CD4-positive, alpha-beta T cell treated with Interleukin-2 at 100 ng/mL for 4 hours (primary cell): ENCODE results near the gene MEG3.

Source experiments
- DNase-seq: peaks from one replicate; pipeline ENCODE4 v3.0.0-alpha.2; 2020; ENCODE audit warnings: low spot score

Gene MEG3

DNA sequence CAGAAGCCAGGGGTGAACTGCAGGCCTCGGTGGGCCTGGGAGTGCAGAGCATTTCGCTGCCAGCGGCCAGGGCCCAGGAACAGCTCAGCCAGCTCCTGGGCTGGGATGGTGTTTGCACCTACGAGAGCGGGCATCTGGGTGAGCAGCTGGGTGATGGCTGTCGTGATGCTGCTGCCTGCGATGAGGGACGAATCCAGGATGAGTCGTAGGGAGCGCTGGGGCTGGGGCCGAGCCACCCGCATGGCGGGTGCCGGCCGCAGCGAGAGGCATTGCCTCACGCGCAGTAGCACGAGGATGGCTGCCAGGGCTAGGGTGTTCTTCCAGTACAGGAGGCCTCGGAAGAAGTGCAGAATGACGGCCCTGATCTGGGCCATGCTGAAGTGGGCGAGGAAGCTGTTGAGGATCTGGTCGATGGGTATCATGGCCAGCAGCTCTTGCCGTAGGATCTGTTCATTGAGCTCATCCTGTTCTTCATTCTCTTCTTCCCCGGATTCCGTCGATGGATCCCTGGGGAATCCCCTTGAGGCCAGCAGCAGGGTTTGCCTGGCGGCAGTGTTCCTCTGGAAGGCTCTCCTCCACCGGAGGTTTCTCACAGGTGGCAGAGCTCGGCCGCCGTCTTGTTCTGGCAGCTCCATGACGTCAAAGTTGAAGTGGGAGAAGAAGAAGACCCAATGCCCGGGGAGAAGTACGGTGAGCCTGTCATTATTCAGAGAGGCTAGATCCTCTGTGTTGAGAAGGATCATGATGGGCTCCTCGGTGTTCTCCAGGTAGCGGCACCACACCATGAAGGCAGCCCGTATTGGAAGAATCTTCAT is 55.5 kb downstream of the MEG3 start:
- no peak for DNase-seq

DNA sequence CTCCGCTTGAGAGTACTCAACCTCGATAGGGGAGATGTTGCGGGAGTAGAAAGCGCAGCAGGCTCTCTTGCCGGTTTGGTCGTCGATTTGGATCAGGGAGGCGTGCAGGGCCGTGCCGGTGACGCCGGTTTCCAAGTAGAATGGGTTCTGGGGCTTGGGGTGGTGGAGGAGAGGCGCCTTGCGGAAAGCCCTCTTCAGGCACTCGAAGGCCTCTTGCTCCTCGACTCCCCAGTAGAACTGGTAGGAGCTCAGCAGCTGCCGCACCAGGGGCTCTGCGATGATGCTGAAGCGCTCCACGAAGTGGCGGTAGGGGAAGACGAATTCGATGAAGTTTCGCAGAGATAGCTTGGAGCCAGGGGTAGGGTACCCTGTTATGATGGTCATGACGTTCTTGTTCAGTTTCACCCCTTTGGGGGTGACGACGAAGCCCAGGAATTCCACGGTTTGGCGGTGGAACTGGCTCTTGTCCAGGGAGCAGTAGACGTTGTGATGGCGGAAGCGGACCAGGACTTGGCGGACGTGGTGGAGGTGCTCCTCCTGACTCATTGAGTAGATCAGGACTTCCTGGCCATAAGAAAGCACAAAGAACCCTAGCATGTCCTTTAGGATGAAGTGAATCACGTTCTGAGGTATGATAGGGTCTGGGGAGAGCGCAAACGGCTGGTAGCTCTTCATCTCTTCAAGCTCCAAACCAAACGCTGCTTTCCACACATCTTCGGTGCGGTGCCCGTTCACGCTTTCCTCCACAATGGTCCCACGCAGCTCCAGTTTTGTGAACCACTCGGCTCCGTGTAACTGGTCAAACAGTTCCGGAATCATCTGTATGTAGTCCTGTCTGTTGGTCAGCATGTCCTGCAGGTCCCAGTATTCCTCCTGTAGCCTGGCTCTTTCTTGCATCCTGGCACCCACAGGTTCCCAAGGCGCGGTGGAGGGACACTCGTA is 56.4 kb downstream of the MEG3 start:
- DNase-seq: no peak

DNA sequence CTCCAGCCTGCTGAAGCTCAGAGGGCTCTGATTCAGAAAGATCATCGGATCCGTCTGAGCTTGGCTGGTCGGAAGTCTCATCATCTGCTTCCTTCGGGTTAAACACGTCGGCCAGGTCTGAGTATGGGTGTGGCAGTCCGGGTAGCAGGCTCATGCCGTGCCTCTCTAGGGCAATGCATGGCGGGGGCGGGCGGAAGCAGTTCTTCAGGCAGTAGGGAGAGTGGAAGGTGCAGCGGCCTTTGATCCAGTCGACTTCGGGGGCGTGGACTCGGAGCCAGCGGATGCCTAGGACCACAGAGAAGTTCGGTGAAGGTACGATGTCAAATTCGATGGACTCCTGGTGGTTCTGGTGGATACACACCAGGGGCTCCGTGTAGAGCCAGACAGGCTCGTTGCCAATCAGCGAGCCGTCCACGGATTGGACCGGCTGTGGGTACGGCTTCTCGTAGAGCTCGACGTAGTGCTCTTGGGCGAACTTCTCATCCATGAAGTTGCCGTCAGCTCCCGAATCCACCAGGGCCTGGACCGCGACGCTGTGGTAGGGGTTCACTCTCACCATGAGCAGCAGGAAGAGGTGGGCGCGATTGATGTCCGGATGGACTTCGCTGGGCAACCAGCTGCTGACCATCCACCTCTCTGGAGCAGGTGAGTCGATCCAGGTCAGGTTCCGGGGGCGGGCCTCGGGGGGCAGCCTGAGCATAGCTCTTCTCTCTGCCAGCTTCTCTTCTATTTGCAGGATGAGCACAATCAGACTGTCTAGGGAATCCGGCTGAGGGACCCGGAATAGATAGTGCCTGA is 57.3 kb downstream of the MEG3 start:
- no peak for DNase-seq

DNA sequence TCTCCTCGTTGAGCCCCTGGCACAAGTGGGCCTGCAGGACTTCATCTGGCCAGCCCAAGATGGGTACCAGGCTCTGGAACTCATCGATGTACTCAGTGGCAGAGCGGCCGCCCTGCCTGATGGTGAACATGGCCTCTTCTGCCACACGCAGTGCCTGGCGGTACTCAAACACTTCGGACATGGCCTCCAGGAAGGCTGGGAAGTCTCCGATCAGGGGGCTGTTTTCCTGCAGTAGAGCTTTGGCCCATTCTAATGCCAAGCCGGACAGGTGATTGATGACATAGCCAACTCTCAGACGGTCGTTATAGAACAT is 57.8 kb downstream of the MEG3 start:
- DNase-seq: no peak

DNA sequence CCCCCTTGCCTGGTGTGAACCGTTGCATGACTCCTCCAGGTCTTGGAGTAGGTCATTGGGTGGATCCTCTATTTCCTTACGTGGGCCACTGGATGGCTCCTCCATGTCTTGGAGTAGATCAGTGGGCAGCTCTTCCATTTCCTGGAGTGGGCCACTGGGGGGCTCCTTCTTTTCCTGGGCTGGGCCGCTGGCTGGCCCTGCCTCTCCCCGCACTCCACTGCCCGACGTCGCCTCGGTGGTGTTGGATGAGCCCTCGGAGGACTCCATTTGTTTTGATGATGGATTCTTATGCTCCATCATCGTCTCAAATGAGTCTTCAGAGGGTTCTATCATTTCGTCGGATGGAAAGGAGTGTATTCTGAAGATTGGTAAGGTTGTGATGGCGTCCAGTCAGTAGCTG is 58.5 kb downstream of the MEG3 start:
- DNase-seq: no peak

DNA sequence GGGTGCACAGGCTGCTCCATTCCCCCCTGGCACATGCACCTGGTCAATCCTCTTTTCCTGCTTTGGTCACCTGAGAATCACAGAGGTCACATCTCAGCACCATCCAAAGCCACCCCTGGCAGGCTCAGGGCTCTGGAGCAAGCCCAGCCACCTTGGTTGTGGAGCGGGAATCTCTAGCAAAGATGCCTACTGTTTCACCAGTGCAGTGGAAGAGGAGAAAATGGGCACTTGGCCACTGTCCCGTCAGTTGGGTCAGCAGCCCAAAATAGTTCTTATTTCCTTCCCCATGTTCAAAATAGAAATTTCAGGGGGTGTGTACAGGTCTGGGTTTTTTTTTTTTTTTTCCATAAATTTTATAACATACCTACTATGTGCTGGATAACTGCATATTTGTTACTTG is 59.3 kb downstream of the MEG3 start:
- no peak for DNase-seq

DNA sequence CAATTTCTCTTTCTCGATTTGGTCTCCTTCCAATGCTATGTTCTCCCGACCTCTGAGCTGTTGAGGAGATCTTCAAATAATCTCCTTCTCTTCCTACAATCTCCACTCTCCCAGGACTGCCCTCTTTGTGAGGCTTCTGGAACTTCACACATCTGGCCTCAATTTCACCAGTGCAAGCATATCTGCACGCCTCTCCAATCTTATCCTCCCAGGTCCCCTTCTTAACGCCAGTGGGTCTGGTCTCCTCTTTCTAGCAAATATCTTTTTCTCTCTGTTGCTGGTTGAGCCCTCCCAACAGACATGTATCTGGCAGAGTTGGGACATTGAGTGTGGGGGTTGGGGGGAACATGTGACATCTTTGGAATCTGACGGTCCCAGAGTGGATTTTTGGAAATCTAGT is 59.7 kb downstream of the MEG3 start:
- DNase-seq: no peak

DNA sequence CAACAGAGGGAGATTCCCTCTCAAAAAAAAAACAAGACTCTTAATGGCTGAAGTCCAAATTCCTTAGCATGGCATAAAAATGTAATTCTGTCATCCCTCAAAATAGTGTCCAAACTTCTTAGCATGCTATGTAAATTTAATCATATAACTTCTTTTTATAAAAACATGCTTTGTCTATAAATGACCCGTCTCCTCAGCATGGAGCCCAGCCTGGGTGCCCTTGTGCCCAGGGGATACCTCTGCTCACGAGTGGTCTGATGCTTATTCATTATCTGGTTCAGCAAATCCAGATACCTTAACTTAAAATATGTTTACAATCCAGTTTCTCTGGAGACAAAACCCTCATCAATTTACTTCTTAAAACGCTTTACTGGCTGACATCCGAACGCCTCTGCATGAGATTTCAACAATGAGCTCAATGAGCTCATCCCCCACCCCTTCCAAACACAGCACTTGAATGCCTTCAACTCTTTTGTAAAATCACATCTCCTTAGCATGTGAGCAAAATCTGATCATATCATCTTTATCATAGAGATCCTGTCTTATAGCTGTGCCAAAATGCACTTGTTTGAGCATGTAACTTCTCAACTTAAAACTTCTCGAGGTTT is 61.9 kb downstream of the MEG3 start:
- DNase-seq: no peak

DNA sequence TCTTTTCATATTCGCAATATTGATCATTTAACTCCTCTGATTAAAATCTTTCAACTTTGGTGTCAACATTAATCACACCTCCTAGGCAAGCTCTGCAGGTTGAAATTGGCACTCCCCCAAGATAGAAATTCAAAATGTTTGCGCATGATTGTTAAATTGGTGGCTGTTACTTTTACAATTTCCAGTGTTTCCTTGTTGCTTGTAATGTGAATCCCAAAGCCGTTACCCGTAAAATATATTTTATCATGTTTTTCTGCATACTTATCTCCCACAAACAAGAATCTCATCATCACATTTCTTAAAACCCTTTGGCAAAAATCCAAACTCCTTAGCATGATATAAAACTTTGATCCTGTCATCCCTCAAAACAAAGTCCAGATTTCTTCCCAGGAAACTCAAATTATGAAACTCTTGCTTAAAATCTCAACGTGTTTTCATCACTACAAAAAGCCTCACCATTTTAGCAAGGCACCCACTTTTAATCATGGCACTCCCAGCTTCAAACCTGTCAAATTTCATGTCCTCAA is 62.9 kb downstream of the MEG3 start:
- no peak for DNase-seq

DNA sequence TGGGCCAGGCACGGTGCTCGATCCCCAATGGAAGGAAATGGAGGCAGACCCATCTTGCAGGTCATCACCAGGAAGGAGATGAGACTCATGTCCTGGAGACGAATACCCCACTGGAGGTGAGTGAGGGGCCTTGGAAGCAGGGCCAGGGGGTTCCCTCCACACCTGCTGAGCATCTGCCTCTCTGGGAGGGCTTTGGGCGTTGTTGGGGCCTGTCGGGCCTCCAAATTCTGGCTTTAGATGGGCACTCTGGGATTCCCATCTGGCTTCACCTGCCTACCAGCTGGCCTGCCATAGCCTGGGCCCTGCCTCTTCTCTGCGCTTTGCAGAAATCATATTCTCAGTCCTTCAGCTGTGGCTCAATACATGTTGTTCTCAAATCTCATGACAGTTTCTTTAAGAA is 63.7 kb downstream of the MEG3 start:
- DNase-seq: no peak

DNA sequence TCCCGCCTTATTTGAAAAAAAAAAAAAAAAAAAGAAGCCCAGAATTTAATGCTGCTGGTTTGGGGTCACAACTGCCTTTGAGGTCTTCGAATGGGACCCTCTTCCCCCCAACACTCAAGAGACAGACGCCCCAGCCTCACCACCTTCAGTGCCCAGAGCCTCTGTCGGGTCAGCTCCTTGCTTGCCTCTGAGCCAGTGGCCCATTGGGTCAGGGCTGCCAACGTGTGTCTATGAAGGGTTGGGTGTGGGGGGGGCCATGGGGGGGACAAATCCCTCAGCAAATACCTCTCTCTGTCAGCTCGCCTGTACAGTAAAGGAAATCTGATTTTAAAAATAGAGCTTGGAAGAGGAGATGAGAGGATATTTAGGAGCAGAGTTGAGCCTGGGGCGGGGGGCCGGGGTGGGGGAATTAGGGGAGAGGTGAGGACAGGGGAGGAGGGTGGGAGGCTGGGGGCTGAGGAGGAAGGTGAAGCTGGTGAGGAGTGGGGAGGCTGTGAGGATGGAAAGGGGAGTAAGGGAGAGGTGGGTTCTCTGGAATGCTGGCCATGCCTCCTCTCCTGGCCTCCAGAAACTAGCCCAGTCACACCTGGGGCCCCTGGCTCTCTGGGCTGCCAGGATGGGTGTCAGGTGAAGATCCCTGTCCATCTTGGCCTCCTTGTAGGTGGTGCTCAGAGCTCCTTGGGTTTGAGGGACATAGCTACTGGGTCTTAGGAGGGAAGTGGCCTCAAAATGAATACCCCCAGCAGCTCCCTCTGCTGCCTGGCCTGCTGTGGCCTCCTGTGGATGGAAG is 64.3 kb downstream of the MEG3 start:
- no peak for DNase-seq

DNA sequence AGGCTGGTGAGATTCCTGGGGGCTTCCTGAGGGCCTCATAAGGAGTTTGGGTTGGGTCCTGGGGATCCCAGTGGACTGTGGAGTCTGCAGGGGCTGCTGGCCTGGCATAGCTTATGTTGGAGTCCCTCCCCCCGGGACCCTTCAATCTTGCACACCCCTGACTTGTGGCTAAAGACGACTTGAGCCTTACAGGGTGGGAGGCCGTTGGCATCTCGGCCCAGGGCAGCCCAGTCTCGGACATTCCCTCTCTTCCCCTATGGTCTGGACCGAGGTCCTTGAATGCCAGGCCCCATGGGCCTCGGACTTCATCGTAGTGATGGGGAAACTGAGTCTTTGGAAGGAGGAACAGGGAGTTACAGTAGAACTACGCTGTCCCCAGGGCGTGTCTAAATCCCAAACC is 65.1 kb downstream of the MEG3 start:
- DNase-seq: no peak

DNA sequence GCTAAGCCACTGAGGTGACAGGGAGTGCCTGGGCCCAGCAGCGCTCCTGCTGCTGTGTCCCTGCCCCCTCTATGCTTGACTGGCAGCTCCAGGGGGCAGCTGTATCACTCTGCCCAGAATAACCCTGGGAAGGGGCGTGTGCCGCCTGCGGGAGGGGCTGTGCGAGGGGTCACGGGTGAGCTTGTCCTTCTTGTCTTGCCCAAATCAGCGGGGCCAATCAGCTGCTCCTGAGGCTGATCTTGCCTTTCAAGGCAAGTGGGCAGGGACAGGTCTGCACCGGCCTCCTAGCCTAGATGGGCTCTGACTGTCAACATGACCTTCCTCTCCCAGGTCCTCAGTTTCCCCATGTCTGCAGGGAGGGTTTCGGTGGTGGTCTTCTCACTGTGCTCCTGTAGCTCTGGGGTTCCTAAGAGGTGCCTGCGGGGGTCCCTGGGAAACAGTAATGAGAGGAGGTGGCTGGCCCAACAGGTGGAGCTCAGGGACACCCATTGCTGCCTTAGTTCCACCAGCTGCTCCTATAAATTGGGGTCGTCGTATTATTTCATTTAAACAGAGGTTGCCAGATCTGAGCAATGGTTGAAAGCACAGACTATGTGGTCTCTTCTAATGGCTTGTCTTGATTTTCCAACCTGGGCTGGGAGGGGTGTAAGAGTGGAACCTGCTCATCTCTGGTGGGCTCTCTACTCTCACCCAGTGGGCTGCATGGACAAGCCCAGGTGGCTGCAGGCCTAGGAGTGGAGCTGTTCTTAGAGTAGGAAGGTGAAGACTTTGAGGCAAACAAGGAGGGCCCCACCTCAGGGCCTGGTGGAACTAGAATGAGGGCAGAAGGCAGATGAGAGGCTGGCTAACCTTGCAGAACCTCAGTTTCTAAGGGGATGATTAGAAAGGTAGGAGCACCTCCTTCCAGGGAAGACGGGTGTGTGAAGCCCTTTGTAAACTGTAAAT is 65.9 kb downstream of the MEG3 start:
- DNase-seq: no peak

DNA sequence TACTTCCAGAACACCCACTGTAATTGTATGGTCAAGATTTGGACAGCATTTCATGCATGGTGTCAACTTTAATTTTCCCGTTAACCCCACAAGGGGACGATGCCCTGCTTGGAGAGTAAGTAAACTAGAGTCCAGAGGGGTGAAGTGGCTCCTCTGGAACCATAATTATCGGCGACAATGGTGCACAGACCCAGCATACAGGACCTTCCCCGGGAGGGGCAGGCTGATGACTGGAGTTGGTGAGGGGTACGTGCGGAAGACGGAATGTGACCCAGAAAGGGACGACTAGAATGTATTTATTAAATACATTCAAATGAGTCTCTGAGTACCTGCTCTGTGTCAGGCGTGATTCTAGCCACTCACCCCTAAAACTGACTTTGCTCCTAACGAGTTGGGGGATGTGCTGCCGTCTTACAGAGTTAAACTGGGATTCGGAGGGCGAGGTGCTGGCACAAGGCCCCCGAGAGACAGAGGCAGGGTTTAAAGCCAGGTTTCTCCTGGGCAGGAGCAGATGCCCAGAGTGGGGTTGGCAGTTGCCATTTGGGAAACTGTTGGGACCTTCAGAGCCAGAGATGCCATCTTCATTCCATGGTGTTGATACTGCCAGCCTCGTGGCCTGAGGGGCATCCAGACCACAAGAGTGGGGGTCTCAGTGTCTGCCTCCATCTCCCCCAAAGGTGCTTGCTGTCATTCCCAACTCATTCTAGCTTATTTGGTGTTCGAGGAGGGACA is 66.7 kb downstream of the MEG3 start:
- DNase-seq: no peak

DNA sequence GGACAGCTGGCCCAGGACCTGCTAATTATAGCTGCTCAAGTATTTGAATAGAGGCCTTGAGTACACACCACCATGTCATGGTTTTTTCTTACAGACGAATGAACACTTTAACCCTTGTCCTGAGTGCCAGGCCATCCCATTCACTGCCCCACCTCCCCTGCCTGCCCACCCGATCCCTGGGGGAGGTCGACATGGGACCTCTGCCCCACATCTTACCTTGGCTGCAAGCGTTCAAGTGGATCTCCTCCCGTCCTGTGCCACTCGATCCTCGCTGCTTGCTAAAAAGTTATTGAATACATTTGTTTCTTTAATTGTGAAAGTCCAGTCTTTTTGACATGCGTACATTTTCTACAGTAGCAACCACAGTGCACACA is 67.3 kb downstream of the MEG3 start:
- no peak for DNase-seq

DNA sequence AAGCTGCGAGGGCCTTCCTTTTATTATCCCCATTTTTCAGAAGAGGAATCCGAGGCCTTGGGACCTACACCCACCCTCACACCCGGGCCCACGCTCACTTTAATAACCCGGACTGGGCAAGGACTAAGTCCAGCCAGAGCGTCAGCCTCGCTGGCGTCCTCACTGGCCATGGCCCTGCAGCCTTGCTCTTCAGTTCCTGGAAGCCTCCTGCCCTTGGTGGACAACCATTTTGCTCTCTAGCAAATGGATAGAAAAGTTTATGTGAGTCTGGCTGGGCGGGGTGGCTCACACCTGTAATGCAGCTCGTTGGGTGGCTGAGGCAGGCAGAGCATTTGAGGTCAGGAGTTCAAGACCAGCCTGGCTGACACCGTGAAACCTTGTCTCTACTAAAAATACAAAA is 67.8 kb downstream of the MEG3 start:
- no peak for DNase-seq

DNA sequence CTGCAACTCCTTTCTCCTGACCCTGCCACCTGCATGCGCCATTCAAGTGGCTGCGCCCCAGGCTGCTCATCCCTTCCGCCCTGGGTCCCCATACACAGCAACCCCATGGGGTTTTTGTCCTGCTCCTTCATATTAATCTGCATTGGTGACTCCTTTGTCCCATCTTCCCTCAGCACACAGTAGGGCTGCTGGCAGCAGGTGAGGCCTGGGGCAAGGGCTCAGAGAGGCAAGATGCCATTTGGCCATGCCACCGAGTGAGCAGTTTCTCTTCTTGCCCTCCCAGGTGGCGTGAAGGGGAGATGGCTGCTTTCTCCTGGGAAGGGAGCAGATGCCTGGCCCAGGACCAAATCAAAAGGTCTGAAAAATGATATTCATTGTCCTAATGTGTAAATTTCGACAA is 68.5 kb downstream of the MEG3 start:
- no peak for DNase-seq

DNA sequence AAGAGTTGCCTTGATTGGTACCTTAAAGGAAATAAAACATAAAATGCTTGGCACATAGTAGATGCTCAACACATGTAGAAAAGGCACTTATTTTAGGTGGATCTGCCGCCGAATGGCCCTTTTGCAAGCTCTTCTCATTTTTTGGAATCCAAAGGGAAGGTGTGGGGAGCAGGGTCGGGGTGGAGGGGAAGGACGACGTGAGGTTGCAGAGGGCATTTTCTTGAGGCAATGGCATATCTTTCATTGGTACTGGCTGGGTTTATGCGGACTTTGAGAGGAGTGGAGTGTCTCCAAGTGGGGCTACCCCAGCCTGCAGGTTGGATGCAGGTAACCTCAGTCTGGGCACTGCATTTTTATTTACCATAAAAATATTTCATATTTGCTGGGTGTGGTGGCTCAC is 69.5 kb downstream of the MEG3 start:
- no peak for DNase-seq

DNA sequence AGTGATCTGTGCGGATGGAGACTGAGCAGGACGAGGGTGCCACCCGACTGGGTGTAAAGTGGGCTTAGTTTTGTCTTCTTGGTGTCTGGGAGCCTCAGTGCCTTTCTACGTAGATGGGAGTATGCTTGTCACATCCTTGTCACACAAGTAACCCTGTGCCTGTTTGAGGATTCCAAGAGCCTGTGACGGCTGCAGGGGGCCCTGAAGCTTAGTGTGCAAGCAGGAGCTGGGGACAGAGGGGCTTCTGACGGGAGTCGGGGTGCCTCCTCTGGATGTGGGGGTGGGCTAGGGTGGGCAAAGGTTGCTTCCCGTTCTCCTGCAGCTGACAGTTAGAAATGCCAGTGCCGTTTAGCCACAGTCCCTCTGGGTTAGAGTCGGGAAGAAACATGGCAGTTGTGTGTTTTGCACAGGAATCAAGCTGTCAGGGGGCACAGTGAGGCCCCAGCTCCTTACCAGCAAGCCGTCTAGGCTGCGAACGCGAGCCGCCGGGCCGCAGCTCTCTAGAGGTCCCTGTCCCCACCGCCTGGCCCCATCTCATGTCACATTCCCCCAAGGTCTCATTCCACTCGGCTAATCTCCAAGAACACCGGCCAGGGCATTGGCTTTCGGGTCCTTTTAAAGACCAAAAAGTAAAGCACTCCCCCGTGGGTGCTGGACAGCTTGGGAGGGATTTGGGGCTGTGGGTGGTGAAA is 70.6 kb downstream of the MEG3 start:
- no peak for DNase-seq
